K562 (cell line): Measurements from ENCODE around the gene MID2. TPM values are rescaled to one million over a fixed set of nuclear protein-coding genes. Genes with fewer than 3 reads are reported as not detected.

Source experiments
- ATAC-seq: fragments of 200-7000 bp; cut with Tn5 transposase; 3 replicates; pipeline ENCODE4 v1.9.1; 2020; ENCODE audit warnings: moderate library complexity
- BruUV-seq: library from RNA; stranded (reverse); fragments of 400-500 nt; replicated peaks from 2 replicates; lab custom pipeline; 2021; lab: Mats Ljungman, UMichigan
- CTCF ChIA-PET: fragments of 300-600 bp; formaldehyde crosslinking; extraction: SDS; loops from one replicate; lab custom pipeline; 2021; ENCODE audit warnings: low intra/inter-chr PET ratio; lab: Yijun Ruan, JAX
- POLR2A ChIA-PET: fragments of 300-600, 350-650 bp; sonication (Branson Sonifier 250); formaldehyde crosslinking; extraction: SDS; loops from one replicate; lab custom pipeline; 2021; ENCODE audit warnings: antibody characterized with exemption, inconsistent platforms; lab: Yijun Ruan, JAX
- DNase-seq, 4 experiments: peaks; one replicate each; pipeline versions ENCODE4 v3.0.0 to v3.0.0-alpha.2; 2011 to 2018; ENCODE audit warnings: low spot score in 3 of 4, mixed read lengths in 3 of 4; ENCODE audit errors: extremely low read depth in 1 of 4
- FAIRE-seq: peaks from 2 replicates; lab custom pipeline; 2011; peaks lifted over from hg19 to GRCh38; lab: Jason Lieb, UNC
- H2AFZ ChIP-seq: 2 replicates; pipeline ENCODE4 v1.6.0; 2011; ENCODE audit warnings: low read depth, low read length, control low read depth, inconsistent platforms
- H3K27ac ChIP-seq: fragments of 200-600 bp; 3 replicates; pipeline ENCODE4 v1.8.0; 2011; ENCODE audit warnings: low read depth, mild to moderate bottlenecking, control low read depth, inconsistent platforms, low read length, moderate library complexity, mixed read lengths; ENCODE audit errors: extremely low read depth
- H3K27me3 ChIP-seq, 2 experiments: fragments of 300-600 bp in 1 of 2; 2 replicates in 1 of 2; 3 replicates in 1 of 2; pipeline versions ENCODE4 v1.6.0 to v1.8.0; 2011; ENCODE audit warnings: inconsistent platforms in 2 of 2, low read length in 2 of 2, mild to moderate bottlenecking in 1 of 2, mixed read lengths in 1 of 2, moderate library complexity in 1 of 2; ENCODE audit not compliant: control insufficient read depth in 2 of 2, insufficient read depth in 2 of 2
- H3K36me3 ChIP-seq: fragments of 300-600 bp; 3 replicates; pipeline ENCODE4 v1.8.0; 2011; ENCODE audit warnings: mild to moderate bottlenecking, low read length, inconsistent platforms; ENCODE audit not compliant: control insufficient read depth, insufficient read depth
- H3K4me1 ChIP-seq, 2 experiments: fragments of 200-600 bp in 1 of 2; replicated peaks in 1 of 2; 2 replicates in 1 of 2; 3 replicates in 1 of 2; pipeline versions ENCODE4 v1.5.1 to v1.8.0; 2011; ENCODE audit warnings: inconsistent platforms in 2 of 2, low read length in 2 of 2, mild to moderate bottlenecking in 1 of 2, mixed read lengths in 1 of 2, moderate library complexity in 1 of 2; ENCODE audit not compliant: control insufficient read depth in 2 of 2, insufficient read depth in 2 of 2
- H3K4me2 ChIP-seq: 2 replicates; pipeline ENCODE4 v1.6.1; 2011; ENCODE audit warnings: low read length, control low read depth, inconsistent platforms, mixed read lengths; ENCODE audit not compliant: insufficient read depth
- H3K4me3 ChIP-seq: fragments of 200-600 bp; sonication (generic), shearing (Covaris generic); 2 replicates; pipeline ENCODE4 v1.5.1; 2016; ENCODE audit warnings: control low read depth, inconsistent platforms
- H3K79me2 ChIP-seq: fragments of 200-600 bp; 3 replicates; pipeline ENCODE4 v1.8.0; 2011; ENCODE audit warnings: low read length, inconsistent platforms; ENCODE audit not compliant: control insufficient read depth, insufficient read depth
- H3K9ac ChIP-seq, 2 experiments: 2 replicates each; pipeline versions ENCODE4 v1.6.0 to v1.6.1; 2011; ENCODE audit warnings: low read depth in 2 of 2, low read length in 2 of 2, control low read depth in 1 of 2, inconsistent platforms in 1 of 2, mild to moderate bottlenecking in 1 of 2, mixed read lengths in 1 of 2; ENCODE audit not compliant: insufficient read depth in 1 of 2
- H3K9me1 ChIP-seq: one replicate; pipeline ENCODE4 v1.6.0; 2011; ENCODE audit warnings: inconsistent platforms, mild to moderate bottlenecking, low read length, moderate library complexity; ENCODE audit not compliant: control insufficient read depth, insufficient read depth
- H3K9me3 ChIP-seq: replicated peaks from 2 replicates; pipeline ENCODE4 v1.5.1; 2011; ENCODE audit warnings: low read depth, low read length, inconsistent platforms; ENCODE audit not compliant: control insufficient read depth, insufficient read depth
- H4K20me1 ChIP-seq: replicated peaks from 2 replicates; pipeline ENCODE4 v1.6.1; 2011; ENCODE audit warnings: low read length, inconsistent platforms, mixed read lengths; ENCODE audit not compliant: control insufficient read depth, insufficient read depth
- ARHGAP35 ChIP-seq: fragments of 450-650 bp; IDR thresholded peaks from 2 replicates; pipeline ENCODE4 v1.6.1; 2018; ENCODE audit not compliant: partially characterized antibody
- CHAMP1 ChIP-seq: fragments of 450-650 bp; IDR thresholded peaks from 2 replicates; pipeline ENCODE4 v1.6.1; 2016; ENCODE audit warnings: mild to moderate bottlenecking
- CTBP1 ChIP-seq: fragments of 450-650 bp; IDR thresholded peaks from 2 replicates; pipeline ENCODE4 v1.6.1; 2016; ENCODE audit warnings: borderline replicate concordance
- CTCF ChIP-seq, 3 experiments: IDR thresholded peaks in 2 of 3; conservative IDR thresholded peaks in 1 of 3; 2 replicates each; pipeline ENCODE4 v1.5.1; 2011 to 2012; ENCODE audit warnings: low read length in 3 of 3, mild to moderate bottlenecking in 3 of 3, control low read depth in 2 of 3, improper control_type of control experiment in 1 of 3, inconsistent platforms in 1 of 3, low read depth in 1 of 3, mixed read lengths in 1 of 3, moderate library complexity in 1 of 3; ENCODE audit not compliant: insufficient read depth in 2 of 3
- CTCFL ChIP-seq: IDR thresholded peaks from 2 replicates; pipeline ENCODE4 v1.6.1; 2011; ENCODE audit warnings: borderline replicate concordance, low read depth, mild to moderate bottlenecking, moderate library complexity, low read length; ENCODE audit not compliant: insufficient read depth, poor library complexity, severe bottlenecking
- FOXA1 ChIP-seq: fragments of 450-650 bp; IDR thresholded peaks from 2 replicates; pipeline ENCODE4 v1.6.1; 2016; ENCODE audit warnings: mild to moderate bottlenecking, borderline replicate concordance
- KLF13 ChIP-seq: fragments of 450-650 bp; IDR thresholded peaks from 2 replicates; pipeline ENCODE4 v1.6.1; 2016; ENCODE audit warnings: missing genetic modification characterization, low read depth, mild to moderate bottlenecking, missing compliant biosample characterization, moderate library complexity, borderline replicate concordance
- PRDM10 ChIP-seq: fragments of 450-650 bp; IDR thresholded peaks from 2 replicates; pipeline ENCODE4 v1.6.1; 2018; ENCODE audit not compliant: partially characterized antibody
- SETDB1 ChIP-seq: IDR thresholded peaks from one replicate; pipeline ENCODE4 v1.6.1; 2012; ENCODE audit warnings: low read length, control low read depth, inconsistent platforms
- SIN3B ChIP-seq: fragments of 450-650 bp; IDR thresholded peaks from 2 replicates; pipeline ENCODE4 v1.6.1; 2017; ENCODE audit warnings: low read depth, mild to moderate bottlenecking, moderate library complexity
- WGBS: fragments of 100-300 bp; shearing (Covaris generic); methylation state at CpG from one replicate; pipeline ENCODE4 v1.1.6; 2016; ENCODE audit warnings: low coverage, mixed read lengths; ENCODE audit not compliant: insufficient coverage; ENCODE audit errors: missing lambda C conversion rate; 5-methylcytosine and 5-hydroxymethylcytosine counted together
- in situ Hi-C: fragments of 300-500 bp; cut with MboI; formaldehyde crosslinking; loops from 4 replicates; pipeline ENCODE4 v1.15.0; 2018; ENCODE audit warnings: inconsistent platforms, mixed read lengths
- intact Hi-C: fragments of 100-400 bp; cut with micrococcal nuclease; formaldehyde crosslinking; loops from 2 replicates; pipeline ENCODE4 v1.14.2; 2022
- polyA plus RNA-seq, 8 experiments: library from polyadenylated mRNA; depleted of rRNA in 4 of 8; stranded (reverse) in 5 of 8; unstranded in 3 of 8; fragments of >200 nt; fragmentation: Nextera tagmentation in 2 of 8; fragmentation: Illumina TruSeq in 1 of 8; extraction: Ambion mirVana in 2 of 8; extraction: Trizol in 1 of 8; gene quantifications; 2 replicates each; pipeline versions ENCODE4 v1.2.1 to v1.2.3, GENCODE V29; 2011 to 2014; ENCODE audit warnings: inconsistent platforms in 1 of 8, missing spikeins in 1 of 8
- total RNA-seq, 7 experiments: library from RNA; depleted of rRNA in 6 of 7; stranded (reverse); fragments of >200 nt in 6 of 7; fragmentation: Illumina TruSeq in 2 of 7; extraction: Trizol in 2 of 7; gene quantifications; 2 replicates each; pipeline versions ENCODE4 v1.2.1 to v1.2.3, GENCODE V29; 2011 to 2021; ENCODE audit warnings: low replicate concordance in 1 of 7

MID2 gene
- total and polyA plus RNA-seq, 9 of the 15 experiments (the other 6 are each of a cell fraction or from before 2014, with no cell fraction given): 0.07 TPM; not detected in 8

GRCh38 chrX:107857837-107858236 is 32.2 kb downstream of the MID2 start:
- FAIRE-seq (no peak), DNase-seq (no peak), ATAC-seq (no peak)
- H3K9ac ChIP-seq: no peak overlapping the region
- no peaks in the 10 kb centered on the region for H4K20me1 ChIP-seq
- no peak overlapping the region for H3K4me2 ChIP-seq
- H3K27ac ChIP-seq: no peak overlapping the region
- ChIA-PET CTCF (no interaction called here), POLR2A (no interaction called here)
- intact Hi-C loops: no loop called here
- no peaks in the 10 kb centered on the region for H3K4me1 ChIP-seq
- no peaks in the 10 kb centered on the region for H3K79me2 ChIP-seq
- WGBS: 2% methylated on average over 5 of the region's 5 CpGs
- no TSS peak for BruUV-seq
- no peak overlapping the region for H2AFZ ChIP-seq
- H3K9me3 ChIP-seq: no peaks in the 10 kb centered on the region
- in situ Hi-C loops: no loop called here
- no peak overlapping the region for H3K4me3 ChIP-seq
- no peaks in the 10 kb centered on the region; a peak in 1 of 5 replicates for H3K27me3 ChIP-seq
- no peaks in the 10 kb centered on the region for H3K36me3 ChIP-seq
- no peaks in the 10 kb centered on the region for H3K9me1 ChIP-seq
- no peak for TF ChIP-seq SIN3B
- TF ChIP-seq KLF13 (tag): no peak
- no peak for TF ChIP-seq CTCF (IDR thresholded peaks at IDR 0.05 in 2 of 3, conservative IDR thresholded peaks at IDR 0.05 in 1 of 3; ENCODE audit: insufficient read depth in 2 of 3, low read depth in 1 of 3, low read length in 3 of 3)
- no peak for TF ChIP-seq PRDM10
- no peak for TF ChIP-seq ARHGAP35
- TF ChIP-seq SETDB1: no peak
- no peak for TF ChIP-seq CHAMP1
- TF ChIP-seq CTCFL: no peak
- TF ChIP-seq CTBP1: no peak
- no peak for TF ChIP-seq FOXA1
